ENCODE measurements around the gene SLX1A.
"Not testable (repeated sequence)": the region's sequence is repeated elsewhere in the genome, so short reads cannot be mapped to it uniquely, and the experiment has no call there.

SLX1A gene

DNA sequence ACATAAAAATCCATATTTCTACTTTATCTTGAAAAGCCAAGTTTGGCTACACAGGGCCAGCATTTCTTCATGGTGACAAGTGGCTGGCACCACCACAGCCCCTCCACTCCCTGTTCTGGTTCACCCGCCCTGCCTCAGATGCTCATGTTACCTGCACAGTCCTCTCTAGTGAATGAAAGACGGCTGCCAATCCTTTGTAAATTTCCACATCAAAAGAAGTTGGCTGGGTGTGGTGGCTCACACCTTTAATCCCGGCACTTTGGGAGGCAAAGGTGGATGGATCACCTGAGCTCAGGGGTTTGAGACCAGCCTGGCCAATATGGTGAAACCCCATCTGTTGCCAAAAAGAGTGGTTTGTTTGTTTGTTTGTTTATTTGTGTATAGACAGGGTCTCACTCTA is 30.1 kb upstream of the SLX1A start:
- Histone ChIP-seq H4K20me1 (ENCODE audit: insufficient read depth, low read length) (no peaks in the 10 kb centered on the region), H3K9ac (ENCODE audit: low read length) (no peak overlapping the region), H3K36me3 (ENCODE audit: insufficient read depth, low read length) (no peaks in the 10 kb centered on the region), H3K4me2 (ENCODE audit: low read length) (no peak overlapping the region), H2AFZ (ENCODE audit: low read length) (no peak overlapping the region), H3K27ac (ENCODE audit: low read depth, low read length, poor library complexity, severe bottlenecking) (no peak overlapping the region), H3F3A (ENCODE audit: insufficient read depth, low read length) (no peaks in the 10 kb centered on the region), H3K4me1 (ENCODE audit: insufficient read depth, low read length, severe bottlenecking) (peaks cover 13% of the 10 kb centered on the region), H3K79me2 (ENCODE audit: insufficient read depth, low read length) (no peaks in the 10 kb centered on the region), H3K27me3 (ENCODE audit: insufficient read depth, low read length) (no peaks in the 10 kb centered on the region), H3K9me3 (ENCODE audit: low read length) (no peaks in the 10 kb centered on the region), H3K9me2 (ENCODE audit: low read depth, low read length) (no peaks in the 10 kb centered on the region), H3K4me3 (ENCODE audit: low read depth, low read length, poor library complexity, severe bottlenecking) (no peak overlapping the region)
- TF ChIP-seq, protein P1, sequence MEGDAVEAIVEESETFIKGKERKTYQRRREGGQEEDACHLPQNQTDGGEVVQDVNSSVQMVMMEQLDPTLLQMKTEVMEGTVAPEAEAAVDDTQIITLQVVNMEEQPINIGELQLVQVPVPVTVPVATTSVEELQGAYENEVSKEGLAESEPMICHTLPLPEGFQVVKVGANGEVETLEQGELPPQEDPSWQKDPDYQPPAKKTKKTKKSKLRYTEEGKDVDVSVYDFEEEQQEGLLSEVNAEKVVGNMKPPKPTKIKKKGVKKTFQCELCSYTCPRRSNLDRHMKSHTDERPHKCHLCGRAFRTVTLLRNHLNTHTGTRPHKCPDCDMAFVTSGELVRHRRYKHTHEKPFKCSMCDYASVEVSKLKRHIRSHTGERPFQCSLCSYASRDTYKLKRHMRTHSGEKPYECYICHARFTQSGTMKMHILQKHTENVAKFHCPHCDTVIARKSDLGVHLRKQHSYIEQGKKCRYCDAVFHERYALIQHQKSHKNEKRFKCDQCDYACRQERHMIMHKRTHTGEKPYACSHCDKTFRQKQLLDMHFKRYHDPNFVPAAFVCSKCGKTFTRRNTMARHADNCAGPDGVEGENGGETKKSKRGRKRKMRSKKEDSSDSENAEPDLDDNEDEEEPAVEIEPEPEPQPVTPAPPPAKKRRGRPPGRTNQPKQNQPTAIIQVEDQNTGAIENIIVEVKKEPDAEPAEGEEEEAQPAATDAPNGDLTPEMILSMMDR (IDR thresholded peaks at IDR 0.05; ENCODE audit: low read length) = no peak
- TF ChIP-seq EZH2 (IDR thresholded peaks at IDR 0.05; ENCODE audit: borderline replicate concordance, low read length) = no peak

DNA sequence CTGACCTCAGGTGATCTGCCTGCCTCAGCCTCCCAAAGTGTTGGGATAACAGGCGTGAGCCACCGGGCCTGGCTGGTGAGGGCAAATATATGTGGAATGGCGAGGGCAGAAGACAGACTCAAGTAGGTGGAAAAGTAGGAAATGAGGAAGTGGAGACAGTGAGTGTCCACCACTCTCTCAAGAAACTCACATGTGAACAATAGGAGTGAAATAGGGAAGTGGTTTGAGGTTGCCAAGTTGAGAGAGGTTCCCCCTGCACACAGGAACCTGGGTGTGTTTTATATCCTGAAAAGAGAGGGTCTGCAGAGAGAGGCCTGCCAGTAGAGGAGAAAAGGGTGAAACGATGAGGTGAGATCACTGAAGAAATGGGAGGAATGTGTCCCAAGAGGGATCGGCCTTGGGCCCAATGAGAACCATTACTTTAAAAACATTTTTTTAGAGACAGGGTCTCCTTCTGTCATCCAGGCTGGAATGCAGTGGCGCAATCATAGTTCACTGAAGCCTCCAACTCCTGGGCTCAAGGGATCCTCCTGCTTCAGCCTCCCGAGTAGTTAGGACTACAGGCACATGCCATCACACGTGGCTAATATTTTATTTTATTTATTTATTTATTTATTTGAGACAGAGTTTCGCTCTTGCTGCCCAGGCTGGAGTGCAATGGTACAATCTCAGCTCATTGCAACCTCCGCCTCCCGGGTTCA is 27.3 kb upstream of the SLX1A start:
- H3K4me2 ChIP-seq (ENCODE audit: low read length) = no peak overlapping the region
- TF ChIP-seq, protein P1 (IDR thresholded peaks at IDR 0.05; ENCODE audit: low read length) = no peak
- TF ChIP-seq EZH2 (IDR thresholded peaks at IDR 0.05; ENCODE audit: borderline replicate concordance, low read length) = no peak
- H3K9ac ChIP-seq (ENCODE audit: low read length) = no peak overlapping the region
- no peak overlapping the region for H2AFZ ChIP-seq (ENCODE audit: low read length)
- no peaks in the 10 kb centered on the region for H3K9me2 ChIP-seq (ENCODE audit: low read depth, low read length)
- H3K79me2 ChIP-seq (ENCODE audit: insufficient read depth, low read length) = no peaks in the 10 kb centered on the region
- peaks cover 7% of the 10 kb centered on the region for H3K4me1 ChIP-seq (ENCODE audit: insufficient read depth, low read length, severe bottlenecking)
- H4K20me1 ChIP-seq (ENCODE audit: insufficient read depth, low read length) = no peaks in the 10 kb centered on the region
- H3F3A ChIP-seq (ENCODE audit: insufficient read depth, low read length) = no peaks in the 10 kb centered on the region
- no peaks in the 10 kb centered on the region for H3K36me3 ChIP-seq (ENCODE audit: insufficient read depth, low read length)
- H3K27ac ChIP-seq (ENCODE audit: low read depth, low read length, poor library complexity, severe bottlenecking) = no peak overlapping the region
- H3K27me3 ChIP-seq (ENCODE audit: insufficient read depth, low read length) = no peaks in the 10 kb centered on the region
- H3K4me3 ChIP-seq (ENCODE audit: low read depth, low read length, poor library complexity, severe bottlenecking) = no peak overlapping the region
- H3K9me3 ChIP-seq (ENCODE audit: low read length) = no peaks in the 10 kb centered on the region

DNA sequence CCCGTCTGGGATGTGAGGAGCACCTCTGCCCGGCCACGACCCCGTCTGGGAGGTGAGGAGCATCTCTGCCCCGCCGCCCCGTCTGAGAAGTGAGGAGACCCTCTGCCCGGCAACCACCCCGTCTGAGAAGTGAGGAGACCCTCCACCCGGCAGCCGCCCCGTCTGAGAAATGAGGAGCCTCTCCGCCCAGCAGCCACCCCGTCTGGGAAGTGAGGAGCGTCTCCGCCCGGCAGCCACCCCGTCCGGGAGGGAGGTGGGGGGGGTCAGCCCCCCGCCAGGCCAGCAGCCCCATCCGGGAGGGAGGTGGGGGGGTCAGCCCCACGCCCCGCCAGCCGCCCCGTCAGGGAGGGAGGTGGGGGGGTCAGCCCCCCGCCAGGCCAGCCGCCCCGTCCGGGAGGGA is 24.9 kb upstream of the SLX1A start:
- H4K20me1 ChIP-seq (ENCODE audit: insufficient read depth, low read length); H3K9me2 ChIP-seq (ENCODE audit: low read depth, low read length); H3K9me3 ChIP-seq (ENCODE audit: low read length); H3K27me3 ChIP-seq (ENCODE audit: insufficient read depth, low read length); H3K27ac ChIP-seq (ENCODE audit: low read depth, low read length, poor library complexity, severe bottlenecking); H3K4me3 ChIP-seq (ENCODE audit: low read depth, low read length, poor library complexity, severe bottlenecking); H3K4me1 ChIP-seq (ENCODE audit: insufficient read depth, low read length, severe bottlenecking); H2AFZ ChIP-seq (ENCODE audit: low read length); H3K4me2 ChIP-seq (ENCODE audit: low read length); H3K9ac ChIP-seq (ENCODE audit: low read length); H3F3A ChIP-seq (ENCODE audit: insufficient read depth, low read length); H3K36me3 ChIP-seq (ENCODE audit: insufficient read depth, low read length); H3K79me2 ChIP-seq (ENCODE audit: insufficient read depth, low read length): not testable (repeated sequence)

DNA sequence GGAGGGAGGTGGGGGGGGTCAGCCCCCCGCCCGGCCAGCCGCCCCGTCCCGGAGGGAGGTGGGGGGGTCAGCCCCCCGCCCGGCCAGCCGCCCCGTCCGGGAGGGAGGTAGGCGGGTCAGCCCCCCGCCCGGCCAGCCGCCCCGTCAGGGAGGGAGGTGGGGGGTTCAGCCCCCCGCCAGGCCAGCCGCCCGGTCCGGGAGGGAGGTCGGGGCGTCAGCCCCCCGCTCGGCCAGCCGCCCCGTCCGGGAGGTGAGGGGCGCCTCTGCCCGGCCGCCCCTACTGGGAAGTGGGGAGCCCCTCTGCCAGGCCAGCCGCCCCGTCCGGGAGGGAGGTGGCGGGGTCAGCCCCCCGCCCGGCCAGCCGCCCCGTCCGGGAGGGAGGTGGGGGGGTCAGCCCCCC is 24.3 kb upstream of the SLX1A start:
- H3F3A ChIP-seq (ENCODE audit: insufficient read depth, low read length); H3K27me3 ChIP-seq (ENCODE audit: insufficient read depth, low read length); H3K4me3 ChIP-seq (ENCODE audit: low read depth, low read length, poor library complexity, severe bottlenecking); H3K9ac ChIP-seq (ENCODE audit: low read length); H3K36me3 ChIP-seq (ENCODE audit: insufficient read depth, low read length); H2AFZ ChIP-seq (ENCODE audit: low read length); H3K9me2 ChIP-seq (ENCODE audit: low read depth, low read length); H3K27ac ChIP-seq (ENCODE audit: low read depth, low read length, poor library complexity, severe bottlenecking); H4K20me1 ChIP-seq (ENCODE audit: insufficient read depth, low read length); H3K79me2 ChIP-seq (ENCODE audit: insufficient read depth, low read length); H3K9me3 ChIP-seq (ENCODE audit: low read length); H3K4me1 ChIP-seq (ENCODE audit: insufficient read depth, low read length, severe bottlenecking); H3K4me2 ChIP-seq (ENCODE audit: low read length): not testable (repeated sequence)

DNA sequence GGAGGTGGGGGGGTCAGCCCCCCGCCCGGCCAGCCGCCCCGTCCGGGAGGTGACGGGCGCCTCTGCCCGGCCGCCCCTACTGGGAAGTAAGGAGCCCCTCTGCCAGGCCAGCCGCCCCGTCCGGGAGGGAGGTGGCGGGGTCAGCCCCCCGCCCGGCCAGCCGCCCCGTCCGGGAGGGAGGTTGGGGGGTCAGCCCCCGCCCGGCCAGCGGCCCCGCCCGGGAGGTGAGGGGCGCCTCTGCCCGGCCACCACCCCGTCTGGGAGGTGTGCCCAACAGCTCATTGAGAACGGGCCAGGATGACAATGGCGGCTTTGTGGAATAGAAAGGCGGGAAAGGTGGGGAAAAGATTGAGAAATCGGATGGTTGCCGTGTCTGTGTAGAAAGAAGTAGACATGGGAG is 23.5 kb upstream of the SLX1A start:
- H3K9ac ChIP-seq (ENCODE audit: low read length); H3K4me2 ChIP-seq (ENCODE audit: low read length); H3K27ac ChIP-seq (ENCODE audit: low read depth, low read length, poor library complexity, severe bottlenecking); H3K36me3 ChIP-seq (ENCODE audit: insufficient read depth, low read length); H2AFZ ChIP-seq (ENCODE audit: low read length); H3K27me3 ChIP-seq (ENCODE audit: insufficient read depth, low read length); H3K79me2 ChIP-seq (ENCODE audit: insufficient read depth, low read length); H3K9me2 ChIP-seq (ENCODE audit: low read depth, low read length); H3F3A ChIP-seq (ENCODE audit: insufficient read depth, low read length); H3K4me1 ChIP-seq (ENCODE audit: insufficient read depth, low read length, severe bottlenecking); H3K4me3 ChIP-seq (ENCODE audit: low read depth, low read length, poor library complexity, severe bottlenecking); H4K20me1 ChIP-seq (ENCODE audit: insufficient read depth, low read length); H3K9me3 ChIP-seq (ENCODE audit: low read length): not testable (repeated sequence)
